Esophagus muscularis mucosa (tissue), 4 donors: ENCODE data around the gene CDK19. TPM values are rescaled to one million over a fixed set of nuclear protein-coding genes. Genes with fewer than 3 reads are reported as not detected.

Source experiments
- DNase-seq: peaks from one replicate; pipeline ENCODE4 v3.0.0-alpha.2; 2017; ENCODE audit errors: extremely low spot score
- H3K27ac ChIP-seq, 4 donors: fragments of 200-600 bp; sonication (generic); replicated peaks in 1 of 4; 1 replicate in 3 of 4; 2 replicates in 1 of 4; pipeline ENCODE4 v1.5.1; 2016 to 2019; ENCODE audit warnings: mild to moderate bottlenecking in 1 of 4
- H3K27me3 ChIP-seq, 4 donors: fragments of 200-600 bp; sonication (generic); one replicate each; pipeline versions ENCODE4 v1.5.1 to v1.6.0; 2016 to 2019
- H3K36me3 ChIP-seq, 4 donors: fragments of 200-600 bp; sonication (generic); one replicate each; pipeline ENCODE4 v1.5.1; 2016 to 2019
- H3K4me1 ChIP-seq, 4 donors: fragments of 200-600 bp; sonication (generic); one replicate each; pipeline ENCODE4 v1.5.1; 2016 to 2019
- H3K4me3 ChIP-seq, 4 donors: fragments of 200-600 bp; sonication (generic); 1 replicate in 2 of 4; 2 replicates in 2 of 4; pipeline ENCODE4 v1.5.1; 2016 to 2019; ENCODE audit warnings: mild to moderate bottlenecking in 4 of 4, moderate library complexity in 1 of 4
- H3K9me3 ChIP-seq, 4 donors: fragments of 200-600 bp; sonication (generic); 1 replicate in 3 of 4; 2 replicates in 1 of 4; pipeline ENCODE4 v1.5.1; 2016 to 2019
- CTCF ChIP-seq, 3 experiments: fragments of 200-600 bp in 2 of 3; fragments of 450-650 bp in 1 of 3; sonication (generic) in 2 of 3; IDR thresholded peaks; one replicate each; pipeline ENCODE4 v1.5.1; 2017 to 2019; ENCODE audit warnings: antibody characterized with exemption in 3 of 3, mild to moderate bottlenecking in 2 of 3, moderate library complexity in 1 of 3
- EP300 ChIP-seq: sonication (generic); formaldehyde crosslinking; IDR thresholded peaks from one replicate; pipeline ENCODE4 v1.6.1; 2017; ENCODE audit warnings: antibody characterized with exemption
- POLR2A ChIP-seq: fragments of 450-650 bp; IDR thresholded peaks from one replicate; pipeline ENCODE4 v1.6.1; 2017; ENCODE audit warnings: antibody characterized with exemption, moderate library complexity, mild to moderate bottlenecking, low read depth
- POLR2AphosphoS5 ChIP-seq, 2 donors: sonication (generic); formaldehyde crosslinking; IDR thresholded peaks; one replicate each; pipeline ENCODE4 v1.6.1; 2017; ENCODE audit warnings: antibody characterized with exemption in 2 of 2
- WGBS: methylation state at CpG from one replicate; pipeline ENCODE4 v1.1.5; 2018; 5-methylcytosine and 5-hydroxymethylcytosine counted together
- intact Hi-C: fragments of 100-400 bp; cut with DNase I; formaldehyde crosslinking; loops from one replicate; pipeline ENCODE4 v1.15.1; 2023
- total RNA-seq, 4 donors: library from RNA; depleted of rRNA; stranded (reverse); fragments of >200 nt; gene quantifications; one replicate each; pipeline versions ENCODE4 v1.1.0 to v1.2.1, GENCODE V29; 2016

The CDK19 gene
- total RNA-seq, 4 donors from 2014 or later: 12.0 to 15.0 (median 13.6) TPM

- DNase-seq: no peak
- Histone ChIP-seq H3K4me3 (no peak overlapping the region), H3K4me1 (peaks cover 0 to 7% (median 0%) of the 10 kb centered on the region in 4 donors), H3K36me3 (no peaks in the 10 kb centered on the region), H3K9me3 (no peaks in the 10 kb centered on the region), H3K27ac (no peak overlapping the region), H3K27me3 (no peaks in the 10 kb centered on the region)
- TF ChIP-seq POLR2AphosphoS5 (IDR thresholded peaks at IDR 0.05) (no peak), EP300 (no peak)
- WGBS: 97% methylated on average over 6 of the region's 6 CpGs
- intact Hi-C loops: no loop called here
Observed at GRCh38 chr6:110564703-110565421, 250.4 kb downstream of the CDK19 start.

DNA sequence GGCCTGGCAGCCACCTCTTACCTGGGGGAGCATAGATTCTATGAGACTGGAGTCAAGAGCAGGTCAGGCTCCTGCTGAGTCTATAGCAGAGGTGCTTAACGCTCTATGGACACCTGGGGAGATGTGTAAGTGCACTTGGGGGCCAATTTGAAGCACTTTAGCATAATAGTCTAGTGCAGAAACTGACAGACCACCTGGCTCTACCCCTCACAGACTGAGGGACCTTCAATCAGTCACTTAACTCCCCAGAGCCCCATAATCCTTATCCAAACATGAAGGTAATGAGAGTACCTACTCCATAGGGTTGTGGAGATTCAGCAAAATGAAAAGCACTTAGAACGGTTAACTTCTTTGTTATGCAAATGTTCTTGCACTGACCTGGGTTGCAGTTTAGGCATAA, 251.6 kb downstream of the CDK19 start:
- WGBS: 75% methylated on average over 2 of the region's 2 CpGs
- intact Hi-C loops: no loop called here
- TF ChIP-seq POLR2A (no peak), POLR2AphosphoS5 (IDR thresholded peaks at IDR 0.05) (no peak), EP300 (no peak), CTCF (IDR thresholded peaks at IDR 0.05) (no peak)

DNA sequence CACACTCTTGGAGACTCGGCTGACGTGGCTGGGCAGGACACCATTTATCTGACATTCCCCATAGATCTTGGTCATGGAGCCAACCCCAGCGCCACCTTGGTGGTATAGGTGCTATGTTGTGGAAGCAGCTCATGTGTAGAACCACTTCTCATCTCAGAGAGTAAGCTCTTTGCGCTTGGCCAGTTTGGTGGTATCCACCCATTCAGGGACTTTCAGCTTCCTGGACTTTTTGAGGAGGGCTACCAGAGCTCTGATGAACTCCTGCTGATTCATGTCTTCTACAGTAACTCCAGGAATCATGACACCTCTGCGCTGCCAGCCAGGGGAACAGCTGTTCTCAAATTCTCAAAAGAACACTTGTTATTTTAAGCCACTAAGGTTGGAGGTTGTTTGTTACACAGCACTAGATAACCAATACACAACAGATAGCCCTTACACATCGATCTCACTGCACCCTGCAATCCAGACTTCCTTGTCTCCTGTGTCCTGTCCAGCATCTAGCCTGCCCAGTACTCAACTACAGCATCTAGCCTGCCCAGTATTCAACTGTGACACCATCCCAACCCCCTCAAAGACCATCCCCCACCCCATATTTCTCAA, 252.9 kb downstream of the CDK19 start:
- Histone ChIP-seq H3K36me3 (no peaks in the 10 kb centered on the region), H3K27ac (no peak overlapping the region), H3K9me3 (no peaks in the 10 kb centered on the region), H3K4me3 (no peak overlapping the region), H3K4me1 (peaks cover 0 to 7% (median 0%) of the 10 kb centered on the region in 4 donors), H3K27me3 (no peaks in the 10 kb centered on the region)
- peak; percentile 70 for DNase-seq
- 91% methylated on average over 5 of the region's 6 CpGs for WGBS
- no peak for TF ChIP-seq EP300
- intact Hi-C loops: no loop called here

More for the DNA sequence above, 251.6 kb downstream of the CDK19 start:
- Histone ChIP-seq H3K4me3 (no peak overlapping the region), H3K27ac (no peak overlapping the region), H3K9me3 (no peaks in the 10 kb centered on the region), H3K4me1 (peaks cover 0 to 7% (median 0%) of the 10 kb centered on the region in 4 donors), H3K27me3 (no peaks in the 10 kb centered on the region), H3K36me3 (no peaks in the 10 kb centered on the region)
- no peak for DNase-seq

DNA sequence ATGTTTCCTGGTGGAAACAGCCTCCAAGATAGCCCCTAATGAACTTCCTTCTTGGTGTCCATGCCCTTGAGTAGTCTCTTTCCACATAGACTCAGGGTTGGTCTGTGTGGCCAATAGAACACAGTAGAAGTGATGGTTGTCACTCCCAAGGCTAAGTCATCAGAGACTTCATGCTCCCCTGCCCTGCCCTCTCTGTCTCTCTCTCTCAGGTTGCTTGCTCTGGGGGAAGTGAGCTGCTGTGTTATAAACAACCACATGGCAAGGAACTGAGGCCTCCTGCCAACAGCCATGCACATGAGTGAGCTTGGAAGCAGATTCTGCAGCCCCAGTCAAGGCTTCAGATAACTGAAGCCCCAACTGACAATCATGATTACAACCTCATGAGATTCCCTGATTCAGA, 253.6 kb downstream of the CDK19 start:
- intact Hi-C loops: no loop called here
- H3K4me1 ChIP-seq: peaks cover 0 to 7% (median 0%) of the 10 kb centered on the region in 4 donors
- DNase-seq: no peak
- TF ChIP-seq CTCF (IDR thresholded peaks at IDR 0.05): no peak
- no peak for TF ChIP-seq EP300
- no peak for TF ChIP-seq POLR2AphosphoS5 (IDR thresholded peaks at IDR 0.05)
- no peak for TF ChIP-seq POLR2A
- no peaks in the 10 kb centered on the region for H3K9me3 ChIP-seq
- H3K4me3 ChIP-seq: no peak overlapping the region
- no peaks in the 10 kb centered on the region for H3K36me3 ChIP-seq
- H3K27me3 ChIP-seq: no peaks in the 10 kb centered on the region
- no peak overlapping the region for H3K27ac ChIP-seq

DNA sequence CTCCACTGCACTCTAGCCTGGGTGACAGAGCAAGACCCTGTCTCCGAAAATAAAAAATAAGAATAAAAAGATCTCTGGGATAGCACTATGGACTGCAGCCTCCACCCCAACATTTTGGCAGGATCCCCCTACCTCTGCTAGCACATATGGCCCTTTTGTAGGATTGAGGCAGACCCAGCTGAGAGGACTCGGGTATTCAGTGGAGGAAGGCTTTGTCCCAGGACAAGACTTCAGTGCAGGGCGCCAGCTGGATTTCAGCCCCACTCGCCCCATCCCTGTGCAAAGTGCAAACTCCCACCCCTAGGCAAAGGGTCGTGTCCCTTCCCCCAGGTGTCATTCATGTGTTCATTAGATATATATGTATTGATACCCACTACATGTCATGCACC, 254.3 kb downstream of the CDK19 start:
- intact Hi-C loops: no loop called here
- 92% methylated on average over 3 of the region's 5 CpGs for WGBS
- no peak overlapping the region for H3K4me3 ChIP-seq
- no peaks in the 10 kb centered on the region for H3K36me3 ChIP-seq
- TF ChIP-seq POLR2A: no peak
- H3K9me3 ChIP-seq: no peaks in the 10 kb centered on the region
- H3K27me3 ChIP-seq: no peaks in the 10 kb centered on the region
- H3K4me1 ChIP-seq: peaks cover 0 to 2% (median 0%) of the 10 kb centered on the region in 4 donors
- DNase-seq: no peak
- no peak overlapping the region for H3K27ac ChIP-seq

DNA sequence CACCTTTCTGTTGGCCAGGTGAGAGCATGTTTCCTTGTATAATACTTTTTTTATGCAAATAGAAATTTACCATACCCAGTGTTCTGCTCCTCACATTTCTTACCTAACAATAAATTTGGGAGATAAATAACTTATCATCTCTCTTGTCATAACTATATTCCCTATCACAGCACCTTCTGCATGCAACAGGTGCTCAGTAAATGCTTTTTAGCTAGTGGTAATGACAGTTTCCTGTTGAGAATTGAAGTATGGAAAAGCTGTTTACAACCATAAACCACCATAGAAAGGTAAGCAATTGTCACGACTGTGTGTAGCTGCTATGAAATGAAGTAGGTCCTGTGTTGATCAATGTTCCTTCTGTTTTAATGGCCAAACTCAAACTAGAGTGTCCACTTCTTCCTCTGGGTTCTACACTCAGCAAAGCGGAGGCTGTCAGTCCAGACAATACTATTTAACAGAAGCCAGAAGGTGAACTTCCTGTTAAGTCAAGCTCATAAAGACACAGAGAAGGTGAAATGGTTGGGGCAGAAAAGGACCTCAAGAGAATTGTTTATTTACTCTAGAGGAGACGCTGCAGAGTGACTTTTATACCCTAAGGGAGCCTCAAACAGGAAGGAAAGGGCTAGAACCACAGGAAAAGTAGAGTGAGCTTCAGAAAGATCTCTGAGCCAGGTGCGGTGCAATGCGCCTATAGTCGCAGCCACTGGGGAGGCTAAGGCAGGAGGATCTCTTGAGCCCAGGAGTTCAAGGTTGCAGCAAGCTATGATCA, 254.8 kb downstream of the CDK19 start:
- Histone ChIP-seq H3K9me3 (no peaks in the 10 kb centered on the region), H3K27ac (no peak overlapping the region), H3K4me1 (no peaks in the 10 kb centered on the region), H3K4me3 (no peak overlapping the region), H3K27me3 (no peaks in the 10 kb centered on the region), H3K36me3 (no peaks in the 10 kb centered on the region)
- DNase-seq: no peak
- no peak for TF ChIP-seq POLR2A
- no peak for TF ChIP-seq EP300
- no peak for TF ChIP-seq POLR2AphosphoS5 (IDR thresholded peaks at IDR 0.05)
- TF ChIP-seq CTCF (IDR thresholded peaks at IDR 0.05): no peak
- intact Hi-C loops: no loop called here
- 51% methylated on average over 6 of the region's 6 CpGs for WGBS
